ENCODE data around the gene SMYD2.

SMYD2 gene

GRCh38 chr1:214306269-214306668 lies 25.3 kb downstream of the SMYD2 start:
- no peak for DNase-seq (ENCODE audit: low spot score)
- no peak for TF ChIP-seq CTCF (IDR thresholded peaks at IDR 0.05; ENCODE audit: extremely low read depth, missing control alignments)

GRCh38 chr1:214310010-214310409 lies 29.1 kb downstream of the SMYD2 start:
- TF ChIP-seq CTCF (IDR thresholded peaks at IDR 0.05; ENCODE audit: extremely low read depth, missing control alignments): no peak

GRCh38 chr1:214310777-214311690 lies 30.1 kb downstream of the SMYD2 start:
- no peak for DNase-seq (ENCODE audit: low spot score)
- TF ChIP-seq CTCF (IDR thresholded peaks at IDR 0.05; ENCODE audit: extremely low read depth, missing control alignments): no peak

More at GRCh38 chr1:214310010-214310409, 29.1 kb downstream of the SMYD2 start:
- no peak for DNase-seq (ENCODE audit: low spot score)

- DNase-seq (ENCODE audit: low spot score): no peak
- no peak for TF ChIP-seq CTCF (IDR thresholded peaks at IDR 0.05; ENCODE audit: extremely low read depth, missing control alignments)
Measured at GRCh38 chr1:214312530-214313051, 31.6 kb downstream of the SMYD2 start.

GRCh38 chr1:214314178-214314843 lies 33.4 kb downstream of the SMYD2 start:
- DNase-seq (ENCODE audit: low spot score): no peak
- TF ChIP-seq CTCF (IDR thresholded peaks at IDR 0.05; ENCODE audit: extremely low read depth, missing control alignments): no peak

- no peak for DNase-seq (ENCODE audit: low spot score)
- TF ChIP-seq CTCF (IDR thresholded peaks at IDR 0.05; ENCODE audit: extremely low read depth, missing control alignments): no peak
Measured at GRCh38 chr1:214316593-214316992, 35.6 kb downstream of the SMYD2 start.

DNA sequence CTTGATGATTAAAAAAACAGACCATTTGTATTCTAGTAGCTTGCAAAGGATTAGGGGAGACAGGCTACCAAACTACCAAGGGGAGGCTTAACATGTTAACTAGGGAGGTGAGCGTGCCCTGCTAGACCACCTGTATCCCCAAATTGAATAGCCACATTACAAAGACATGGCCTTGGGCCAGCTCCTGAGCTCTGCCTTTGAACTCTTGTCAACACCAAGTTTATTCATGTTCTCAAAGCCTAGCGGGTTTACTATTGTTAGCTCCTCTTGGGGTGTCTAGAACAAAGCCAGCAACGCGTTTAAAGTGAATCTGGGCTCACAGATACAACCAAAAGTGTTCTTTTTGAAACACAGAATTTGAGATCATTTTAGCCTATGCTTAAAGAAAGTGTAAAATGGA lies 36.3 kb downstream of the SMYD2 start:
- DNase-seq (ENCODE audit: low spot score): no peak

More for the DNA sequence above, 36.3 kb downstream of the SMYD2 start:
- TF ChIP-seq CTCF (IDR thresholded peaks at IDR 0.05; ENCODE audit: extremely low read depth, missing control alignments): no peak
